Osteoblast (primary cell): Measurements from ENCODE around the gene GAST. TPM values are rescaled to one million over a fixed set of nuclear protein-coding genes. Genes with fewer than 3 reads are reported as not detected.

ENCODE experiments used
- DNase-seq: peaks from one replicate; pipeline ENCODE4 v3.0.0; 2011; ENCODE audit warnings: low spot score, mixed read lengths; ENCODE audit not compliant: insufficient read length; ENCODE audit errors: missing footprints
- H2AFZ ChIP-seq: 2 replicates; pipeline ENCODE4 v1.6.0; 2011; ENCODE audit warnings: mild to moderate bottlenecking, low read length
- H3K27ac ChIP-seq: 2 replicates; pipeline ENCODE4 v1.5.1; 2011; ENCODE audit warnings: mild to moderate bottlenecking, low read depth, low read length, moderate library complexity
- H3K27me3 ChIP-seq: 2 replicates; pipeline ENCODE4 v1.6.0; 2012; ENCODE audit warnings: mild to moderate bottlenecking, control low read depth, inconsistent platforms, low read length, moderate library complexity; ENCODE audit not compliant: insufficient read depth
- H3K36me3 ChIP-seq: 2 replicates; pipeline ENCODE4 v1.5.1; 2011; ENCODE audit warnings: mild to moderate bottlenecking, low read length, control low read depth, moderate library complexity; ENCODE audit not compliant: insufficient read depth
- H3K4me1 ChIP-seq: 2 replicates; pipeline ENCODE4 v1.5.1; 2011; ENCODE audit warnings: mild to moderate bottlenecking, low read length, control low read depth, moderate library complexity; ENCODE audit not compliant: insufficient read depth
- H3K4me2 ChIP-seq: 2 replicates; pipeline ENCODE4 v1.6.0; 2011; ENCODE audit warnings: mild to moderate bottlenecking, low read length; ENCODE audit not compliant: insufficient read depth
- H3K4me3 ChIP-seq: fragments of 200-600 bp; sonication (generic); 3 replicates; pipeline ENCODE4 v1.5.1; 2012; ENCODE audit warnings: mild to moderate bottlenecking, low read length, inconsistent platforms; ENCODE audit not compliant: insufficient read depth
- H3K79me2 ChIP-seq: 2 replicates; pipeline ENCODE4 v1.6.0; 2012; ENCODE audit warnings: mild to moderate bottlenecking, low read length, control low read depth, inconsistent platforms; ENCODE audit not compliant: insufficient read depth
- H3K9me3 ChIP-seq: 2 replicates; pipeline ENCODE4 v1.5.1; 2011; ENCODE audit warnings: low read depth, low read length, control low read depth
- H4K20me1 ChIP-seq: 2 replicates; pipeline ENCODE4 v1.6.0; 2012; ENCODE audit warnings: mild to moderate bottlenecking, low read length, control low read depth; ENCODE audit not compliant: insufficient read depth
- CTCF ChIP-seq: IDR thresholded peaks from 2 replicates; pipeline ENCODE4 v1.5.1; 2011; ENCODE audit warnings: mild to moderate bottlenecking, low read depth, low read length, moderate library complexity; ENCODE audit errors: extremely low read depth
- small RNA-seq: library from RNA; depleted of rRNA; stranded (forward); fragments of <200 nt; gene quantifications from one replicate; pipeline ENCODE3, GENCODE V24; 2012
- total RNA-seq: library from RNA; depleted of rRNA; stranded (reverse); fragments of >200 nt; gene quantifications from 2 replicates; pipeline ENCODE4 v1.2.3, GENCODE V29; 2012

Gene GAST
- total RNA-seq, 1 donor: not detected

GRCh38 chr17:41763327-41763726 is 51.2 kb downstream of the GAST start:
- no peak for TF ChIP-seq CTCF
- Histone ChIP-seq H3K36me3 (no peaks in the 10 kb centered on the region), H3K4me3 (no peak overlapping the region), H3K27ac (no peak overlapping the region), H4K20me1 (no peaks in the 10 kb centered on the region), H3K27me3 (no peaks in the 10 kb centered on the region), H3K79me2 (no peaks in the 10 kb centered on the region), H3K4me2 (no peak overlapping the region), H3K4me1 (no peaks in the 10 kb centered on the region), H3K9me3 (no peaks in the 10 kb centered on the region), H2AFZ (no peak overlapping the region)
- peak; percentile 69 for DNase-seq

Small RNA genes within 50 kb of the gene (small RNA-seq; reads per million reads assigned to genes)
- gene RN7SL399P (not detected), gene RNA5SP442 (not detected)

Other genes starting within 250 kb of the GAST start
- gene KRT32, start 244.9 kb upstream of the GAST start, total RNA-seq: not detected in 2 replicates
- not detected in 2 replicates for gene KRT35, start 231.2 kb upstream of the GAST start, total RNA-seq
- gene KRT36, start 222.4 kb upstream of the GAST start, total RNA-seq: 0.36 TPM in 1 of 2 replicates, not detected in the other
- not detected in 2 replicates for gene KRT13, start 206.7 kb upstream of the GAST start, total RNA-seq
- gene KRT15, start 193.4 kb upstream of the GAST start, total RNA-seq: 0.59 and 0.72 TPM in 2 replicates
- gene KRT19, start 184.0 kb upstream of the GAST start, total RNA-seq: 68.8 and 69.0 TPM in 2 replicates
- gene KRT9, start 140.3 kb upstream of the GAST start, total RNA-seq: not detected in 2 replicates
- gene KRT14, start 125.4 kb upstream of the GAST start, total RNA-seq: 12.3 and 23.0 TPM in 2 replicates
- gene KRT16, start 99.6 kb upstream of the GAST start, total RNA-seq: 4.3 and 5.6 TPM in 2 replicates
- gene KRT17, start 87.8 kb upstream of the GAST start, total RNA-seq: 4.3 and 4.7 TPM in 2 replicates
- 94.5 and 101 TPM in 2 replicates for gene EIF1, start 23.4 kb upstream of the GAST start, total RNA-seq
- under 0.01 TPM in 1 of 2 replicates, not detected in the other for gene HAP1, start 22.3 kb downstream of the GAST start, total RNA-seq
- gene JUP, start 74.4 kb downstream of the GAST start, total RNA-seq: 18.0 and 24.2 TPM in 2 replicates
- 59.7 and 66.6 TPM in 2 replicates for gene P3H4, start 99.6 kb downstream of the GAST start, total RNA-seq
- gene FKBP10, start 100.7 kb downstream of the GAST start, total RNA-seq: 387 and 396 TPM in 2 replicates
- gene NT5C3B, start 123.9 kb downstream of the GAST start, total RNA-seq: 69.8 and 70.4 TPM in 2 replicates
- 0.36 and 0.59 TPM in 2 replicates for gene KLHL10, start 125.5 kb downstream of the GAST start, total RNA-seq
- gene KLHL11, start 153.1 kb downstream of the GAST start, total RNA-seq: 28.6 and 34.7 TPM in 2 replicates
- gene ACLY, start 206.6 kb downstream of the GAST start, total RNA-seq: 271 and 273 TPM in 2 replicates
- 1.1 and 1.5 TPM in 2 replicates for gene ODAD4, start 218.3 kb downstream of the GAST start, total RNA-seq